Neutrophil (primary cell): Measurements from ENCODE around the gene SULT4A1.

Experiments
- H3K27ac ChIP-seq: fragments of 200-600 bp; sonication (generic); 2 replicates; pipeline ENCODE4 v1.5.1; 2016; ENCODE audit warnings: mild to moderate bottlenecking, moderate library complexity
- H3K27me3 ChIP-seq: fragments of 200-600 bp; sonication (generic); 2 replicates; pipeline ENCODE4 v1.6.0; 2016; ENCODE audit warnings: mild to moderate bottlenecking
- H3K36me3 ChIP-seq: fragments of 200-600 bp; sonication (generic); 2 replicates; pipeline ENCODE4 v1.5.1; 2017
- H3K4me1 ChIP-seq, 2 experiments: fragments of 200-600 bp in 1 of 2; sonication (generic) in 1 of 2; 1 replicate in 1 of 2; 2 replicates in 1 of 2; pipeline versions ENCODE4 v1.5.1 to v1.6.1; 2013 to 2016; ENCODE audit warnings: low read depth in 1 of 2, low read length in 1 of 2, mild to moderate bottlenecking in 1 of 2, moderate library complexity in 1 of 2; ENCODE audit not compliant: control insufficient read depth in 1 of 2, insufficient read depth in 1 of 2
- H3K4me3 ChIP-seq, 2 experiments: fragments of 200-600 bp in 1 of 2; sonication (generic) in 1 of 2; 1 replicate in 1 of 2; 2 replicates in 1 of 2; pipeline ENCODE4 v1.5.1; 2013 to 2016; ENCODE audit warnings: low read depth in 1 of 2, low read length in 1 of 2, mild to moderate bottlenecking in 1 of 2, moderate library complexity in 1 of 2
- H3K9me3 ChIP-seq: fragments of 200-600 bp; sonication (generic); 2 replicates; pipeline ENCODE4 v1.5.1; 2016
- TF ChIP-seq, protein P1 (sequence below): fragments of 200-600 bp; sonication (generic); IDR thresholded peaks from 2 replicates; pipeline ENCODE4 v1.5.1; 2016; ENCODE audit warnings: antibody characterized with exemption

The SULT4A1 gene

GRCh38 chr22:43844560-43845545 is 17.5 kb downstream of the SULT4A1 start:
- Histone ChIP-seq H3K9me3 (no peaks in the 10 kb centered on the region), H3K4me1 (no peaks in the 10 kb centered on the region), H3K4me3 (no peak overlapping the region), H3K27ac (no peak overlapping the region), H3K36me3 (no peaks in the 10 kb centered on the region), H3K27me3 (no peaks in the 10 kb centered on the region)
- TF ChIP-seq, protein P1, sequence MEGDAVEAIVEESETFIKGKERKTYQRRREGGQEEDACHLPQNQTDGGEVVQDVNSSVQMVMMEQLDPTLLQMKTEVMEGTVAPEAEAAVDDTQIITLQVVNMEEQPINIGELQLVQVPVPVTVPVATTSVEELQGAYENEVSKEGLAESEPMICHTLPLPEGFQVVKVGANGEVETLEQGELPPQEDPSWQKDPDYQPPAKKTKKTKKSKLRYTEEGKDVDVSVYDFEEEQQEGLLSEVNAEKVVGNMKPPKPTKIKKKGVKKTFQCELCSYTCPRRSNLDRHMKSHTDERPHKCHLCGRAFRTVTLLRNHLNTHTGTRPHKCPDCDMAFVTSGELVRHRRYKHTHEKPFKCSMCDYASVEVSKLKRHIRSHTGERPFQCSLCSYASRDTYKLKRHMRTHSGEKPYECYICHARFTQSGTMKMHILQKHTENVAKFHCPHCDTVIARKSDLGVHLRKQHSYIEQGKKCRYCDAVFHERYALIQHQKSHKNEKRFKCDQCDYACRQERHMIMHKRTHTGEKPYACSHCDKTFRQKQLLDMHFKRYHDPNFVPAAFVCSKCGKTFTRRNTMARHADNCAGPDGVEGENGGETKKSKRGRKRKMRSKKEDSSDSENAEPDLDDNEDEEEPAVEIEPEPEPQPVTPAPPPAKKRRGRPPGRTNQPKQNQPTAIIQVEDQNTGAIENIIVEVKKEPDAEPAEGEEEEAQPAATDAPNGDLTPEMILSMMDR, result no peak

GRCh38 chr22:43843783-43844530 is 18.4 kb downstream of the SULT4A1 start:
- TF ChIP-seq, protein P1, result no peak
- Histone ChIP-seq H3K27me3 (no peaks in the 10 kb centered on the region), H3K36me3 (no peaks in the 10 kb centered on the region), H3K9me3 (no peaks in the 10 kb centered on the region), H3K27ac (no peak overlapping the region), H3K4me1 (no peaks in the 10 kb centered on the region), H3K4me3 (no peak overlapping the region)

DNA sequence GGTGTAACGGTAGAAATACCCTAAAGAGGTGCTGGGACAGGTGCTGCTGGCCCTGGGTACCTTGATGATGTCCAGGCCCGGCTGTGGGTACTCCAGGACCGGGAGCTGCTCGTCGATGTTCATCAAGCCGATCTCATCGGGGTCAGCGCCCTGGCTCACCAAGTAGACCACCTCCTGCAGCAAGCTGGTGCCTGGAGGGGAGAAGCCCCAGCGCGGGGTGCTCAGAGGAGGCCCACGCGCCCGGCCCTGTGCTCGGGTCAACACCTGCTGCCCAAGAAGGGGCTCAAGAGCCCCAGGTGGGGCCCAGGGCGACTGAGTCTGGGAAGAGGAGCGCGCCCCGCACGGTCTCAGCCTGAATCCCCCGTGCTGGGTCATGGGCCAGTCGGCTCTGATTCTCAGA is 20.6 kb downstream of the SULT4A1 start:
- no peaks in the 10 kb centered on the region for H3K27me3 ChIP-seq
- TF ChIP-seq, protein P1, result no peak

DNA sequence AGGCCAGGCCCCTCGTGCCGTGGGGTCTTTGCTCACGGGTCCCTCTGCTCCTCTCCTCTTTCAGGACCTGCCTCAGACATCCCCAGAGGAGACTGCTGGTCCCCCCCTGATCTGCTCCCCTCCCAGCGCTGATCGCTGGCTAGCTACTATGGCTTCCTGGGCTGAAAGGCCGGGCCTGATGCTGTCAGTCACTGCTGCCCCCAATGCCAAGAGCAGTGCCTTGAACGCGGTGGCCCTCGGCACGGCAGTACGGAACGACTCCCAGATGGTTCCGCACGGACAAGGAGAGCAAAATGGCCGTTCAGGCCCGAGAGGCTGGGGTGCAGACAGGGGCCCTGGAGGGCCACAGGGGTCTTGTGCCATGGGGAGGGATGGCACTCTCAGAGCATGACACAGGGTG is 21.5 kb downstream of the SULT4A1 start:
- Histone ChIP-seq H3K27ac (no peak overlapping the region), H3K27me3 (no peaks in the 10 kb centered on the region), H3K4me3 (no peak overlapping the region), H3K4me1 (no peaks in the 10 kb centered on the region), H3K9me3 (no peaks in the 10 kb centered on the region), H3K36me3 (no peaks in the 10 kb centered on the region)
- TF ChIP-seq, protein P1, result no peak

More for the DNA sequence above, 20.6 kb downstream of the SULT4A1 start:
- no peaks in the 10 kb centered on the region for H3K36me3 ChIP-seq
- no peak overlapping the region for H3K27ac ChIP-seq
- H3K4me3 ChIP-seq, result no peak overlapping the region
- H3K9me3 ChIP-seq, result no peaks in the 10 kb centered on the region
- no peaks in the 10 kb centered on the region for H3K4me1 ChIP-seq

DNA sequence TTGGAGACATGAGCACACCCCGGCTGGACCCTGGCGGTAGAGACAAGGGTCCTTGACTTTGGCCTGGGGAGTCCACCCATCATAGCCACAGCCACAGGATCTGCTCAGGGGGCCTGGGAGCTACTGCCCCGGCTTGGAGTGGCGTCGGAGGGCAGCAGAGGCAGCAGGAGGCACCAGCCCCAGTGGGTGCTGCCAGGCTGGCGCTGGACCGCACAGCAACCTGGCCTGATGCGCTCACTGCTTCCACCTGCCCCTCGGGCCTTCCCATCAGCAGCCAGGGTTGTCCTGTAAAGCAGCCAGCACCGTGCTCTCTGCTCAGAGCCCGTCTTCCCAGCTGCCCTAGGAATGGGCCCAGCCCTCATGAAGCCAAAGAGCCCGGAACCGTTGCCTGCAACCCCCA is 21.9 kb downstream of the SULT4A1 start:
- no peak overlapping the region for H3K27ac ChIP-seq
- no peaks in the 10 kb centered on the region for H3K4me1 ChIP-seq
- no peak overlapping the region for H3K4me3 ChIP-seq
- H3K9me3 ChIP-seq, result no peaks in the 10 kb centered on the region
- no peaks in the 10 kb centered on the region for H3K36me3 ChIP-seq
- TF ChIP-seq, protein P1, result no peak
- H3K27me3 ChIP-seq, result no peaks in the 10 kb centered on the region
